GM18507 (cell line): ENCODE measurements around the gene CLPX.
"Not testable (repeated sequence)": the region's sequence is repeated elsewhere in the genome, so short reads cannot be mapped to it uniquely, and the experiment has no call there.

Experiments
- DNase-seq: peaks from one replicate; pipeline ENCODE4 v3.0.0; 2011; ENCODE audit warnings: low read depth; ENCODE audit not compliant: insufficient read length; ENCODE audit errors: extremely low spot score
- FAIRE-seq: peaks from 2 replicates; lab custom pipeline; 2011; peaks lifted over from hg19 to GRCh38; lab: Jason Lieb, UNC

CLPX gene

DNA sequence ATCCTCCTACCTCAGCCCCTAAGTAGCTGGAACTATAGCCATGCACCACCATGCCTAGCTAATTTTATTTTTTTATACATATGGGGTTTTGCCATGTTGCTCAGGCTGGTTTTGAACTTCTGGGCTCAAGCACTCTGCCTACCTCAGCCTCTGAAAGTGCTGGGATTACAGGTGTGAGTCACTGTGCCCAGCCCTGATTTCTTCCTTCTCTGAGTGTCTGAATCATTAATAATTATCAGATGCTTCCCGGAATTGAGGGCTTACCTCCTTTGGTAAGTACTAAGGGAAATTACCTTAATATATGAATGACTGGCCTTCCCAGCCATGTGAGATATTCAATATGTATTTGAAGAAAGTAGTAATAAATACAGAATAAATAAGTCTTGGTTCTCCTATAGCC lies 7.2 kb downstream of the CLPX start:
- FAIRE-seq (no peak), DNase-seq (no peak)

DNA sequence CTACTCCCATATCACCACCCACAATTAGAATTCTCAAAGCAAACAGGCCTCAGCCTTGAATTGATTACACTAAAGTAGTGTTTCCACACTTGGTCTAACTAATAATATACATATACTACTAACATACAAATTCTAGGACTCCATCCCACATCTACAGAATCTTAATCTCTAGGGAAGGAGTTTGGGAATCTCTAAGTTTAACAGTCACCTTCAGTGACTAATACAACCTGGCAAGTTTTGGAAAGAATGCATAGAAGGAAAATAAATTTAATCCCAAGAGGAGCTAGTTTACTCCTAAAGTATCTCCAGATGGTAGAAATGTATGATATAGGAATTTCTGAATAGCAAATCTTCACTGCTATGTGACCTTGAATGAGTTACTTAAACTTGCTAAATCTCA lies 9.1 kb downstream of the CLPX start:
- DNase-seq (no peak), FAIRE-seq (no peak)

DNA sequence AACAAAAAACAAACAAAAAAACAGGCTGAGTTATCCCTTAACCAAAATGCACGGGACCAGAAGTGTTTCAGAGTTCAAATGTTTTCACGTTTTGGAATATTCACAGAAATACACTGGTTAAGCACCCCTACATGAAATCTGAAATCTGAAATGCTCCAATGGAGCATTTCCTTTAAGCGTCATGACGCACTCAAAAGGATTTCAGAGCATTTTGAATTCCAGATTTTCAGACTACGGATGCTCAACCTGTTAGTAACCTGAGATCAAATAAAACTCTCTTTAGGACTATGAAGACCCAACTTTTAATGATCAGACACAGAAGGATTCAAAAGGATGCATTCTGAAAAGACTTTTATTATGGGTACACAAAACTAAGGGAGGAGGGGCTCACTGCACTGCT lies 9.6 kb downstream of the CLPX start:
- DNase-seq (no peak), FAIRE-seq (no peak)

GRCh38 chr15:65174509-65174908 lies 10.6 kb downstream of the CLPX start:
- FAIRE-seq (no peak), DNase-seq (no peak)

GRCh38 chr15:65172531-65172930 lies 12.6 kb downstream of the CLPX start:
- DNase-seq (no peak), FAIRE-seq (no peak)

GRCh38 chr15:65171428-65171827 lies 13.7 kb downstream of the CLPX start:
- DNase-seq (no peak), FAIRE-seq (no peak)

DNA sequence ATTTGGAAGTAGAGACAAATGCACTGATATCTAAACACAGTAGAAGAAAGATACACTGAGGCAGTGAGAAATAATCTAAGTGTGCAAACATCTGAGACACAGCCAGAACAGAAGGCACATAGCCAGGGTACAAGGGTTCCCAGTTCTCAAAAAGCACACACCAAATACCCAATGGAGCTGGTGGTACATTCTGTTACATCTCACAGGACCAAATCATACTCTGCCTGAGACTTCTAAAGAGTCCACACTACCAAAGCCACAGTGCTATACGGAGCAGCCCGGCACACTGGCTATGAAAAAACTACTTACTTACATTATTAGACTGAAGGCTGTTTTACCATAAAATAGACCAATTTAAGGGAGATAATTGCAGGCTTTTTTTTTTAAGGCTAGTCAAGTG lies 19.3 kb downstream of the CLPX start:
- no peak for FAIRE-seq
- no peak for DNase-seq

- FAIRE-seq = no peak
- DNase-seq = no peak
Measured at GRCh38 chr15:65164139-65164538, 21.0 kb downstream of the CLPX start.

GRCh38 chr15:65163041-65163440 lies 22.1 kb downstream of the CLPX start:
- DNase-seq (no peak), FAIRE-seq (no peak)

DNA sequence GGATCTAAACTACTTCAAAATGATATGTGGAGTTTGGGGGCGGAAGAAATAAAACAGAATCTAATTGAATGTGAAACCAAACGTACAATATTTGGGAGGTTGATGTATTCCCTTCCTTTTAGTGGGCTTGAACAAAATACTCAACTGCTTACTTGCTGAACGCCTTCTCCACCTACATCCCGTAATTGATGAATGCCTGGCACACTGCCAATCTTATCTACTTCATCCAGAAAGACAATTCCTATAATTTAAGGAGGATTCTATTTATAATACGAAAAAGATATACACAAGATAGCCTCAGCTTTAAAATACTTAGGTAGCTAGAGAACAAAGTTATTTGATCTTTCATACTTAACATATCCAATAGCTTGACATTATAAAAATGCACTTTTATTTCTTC lies 28.4 kb downstream of the CLPX start:
- no peak for FAIRE-seq
- DNase-seq = no peak

DNA sequence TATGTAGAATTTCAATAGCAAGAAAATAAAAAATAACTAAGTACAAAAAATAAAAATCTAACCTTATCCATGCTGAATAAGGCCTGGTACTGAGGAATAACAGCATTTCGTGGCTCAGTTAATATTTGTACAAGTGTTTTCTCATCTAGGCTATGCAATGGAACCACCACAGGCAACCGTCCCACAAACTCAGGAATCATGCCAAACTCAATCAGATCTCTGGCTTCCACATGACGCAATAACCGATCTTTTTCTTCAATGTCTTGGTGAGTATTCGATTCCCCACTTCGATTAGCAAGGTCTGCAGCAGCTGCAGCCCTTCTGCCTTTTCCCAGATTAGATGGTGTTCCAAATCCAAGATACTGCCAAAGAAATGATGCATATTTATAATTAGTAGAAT lies 30.4 kb downstream of the CLPX start:
- DNase-seq (no peak), FAIRE-seq (no peak)

DNA sequence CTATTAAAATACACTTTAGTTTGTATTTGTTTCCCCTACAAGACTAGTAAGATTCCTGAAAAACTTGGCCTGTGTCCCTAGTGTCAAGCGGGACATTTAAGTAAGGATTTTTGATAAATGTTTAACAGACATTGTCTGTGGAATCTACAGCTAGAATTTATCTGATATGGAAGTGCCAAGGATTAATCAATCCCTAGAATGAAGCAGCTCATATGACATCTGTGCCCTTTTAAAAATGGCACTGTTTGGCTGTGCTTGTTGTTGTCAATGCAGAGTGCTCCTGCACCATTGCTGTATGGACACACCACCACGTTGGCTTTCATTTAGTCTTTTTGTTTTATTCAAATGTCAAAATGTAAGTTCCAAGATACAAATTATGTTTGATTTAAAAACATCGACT lies 37.2 kb downstream of the CLPX start:
- DNase-seq (no peak), FAIRE-seq (no peak)

DNA sequence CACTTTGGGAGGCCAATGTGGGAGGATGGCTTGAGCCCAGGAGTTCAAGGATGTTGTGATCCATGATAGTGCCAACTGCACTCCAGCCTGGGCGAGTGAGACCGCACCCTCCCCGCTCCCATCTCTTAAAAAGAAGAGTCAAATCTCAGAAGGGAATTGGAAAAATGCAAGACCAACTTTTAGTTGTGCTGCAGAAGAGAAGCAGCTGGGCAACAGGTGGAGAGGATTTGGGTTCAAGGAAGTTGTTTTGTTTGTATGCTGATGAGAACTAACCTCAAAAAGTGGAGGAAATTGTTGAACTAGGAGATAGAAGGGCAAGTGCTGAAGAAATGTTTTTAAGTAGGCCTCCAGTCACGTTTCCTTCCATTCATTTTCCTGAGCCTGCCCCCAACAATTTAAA lies 38.7 kb downstream of the CLPX start:
- DNase-seq (no peak), FAIRE-seq (no peak)

DNA sequence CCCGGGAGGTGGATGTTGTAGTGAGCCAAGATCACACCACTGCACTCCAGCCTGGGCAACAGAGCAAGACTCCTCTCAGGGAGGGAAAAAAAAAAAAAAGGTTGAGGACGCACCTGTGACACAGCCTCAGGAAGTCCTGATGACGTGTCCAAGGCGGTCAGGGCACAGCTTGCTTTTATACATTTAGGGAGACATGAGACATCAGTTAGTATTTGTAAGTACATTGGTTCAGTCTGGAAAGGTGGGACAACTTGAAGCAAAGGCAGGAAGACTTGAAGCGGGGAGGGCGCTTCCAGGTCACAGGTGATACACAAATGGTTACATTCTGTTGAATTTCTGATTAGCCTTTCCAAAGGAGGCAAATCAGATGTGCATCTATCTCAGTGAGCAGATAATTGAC lies 46.5 kb downstream of the CLPX start:
- not testable (repeated sequence) for FAIRE-seq, DNase-seq

DNA sequence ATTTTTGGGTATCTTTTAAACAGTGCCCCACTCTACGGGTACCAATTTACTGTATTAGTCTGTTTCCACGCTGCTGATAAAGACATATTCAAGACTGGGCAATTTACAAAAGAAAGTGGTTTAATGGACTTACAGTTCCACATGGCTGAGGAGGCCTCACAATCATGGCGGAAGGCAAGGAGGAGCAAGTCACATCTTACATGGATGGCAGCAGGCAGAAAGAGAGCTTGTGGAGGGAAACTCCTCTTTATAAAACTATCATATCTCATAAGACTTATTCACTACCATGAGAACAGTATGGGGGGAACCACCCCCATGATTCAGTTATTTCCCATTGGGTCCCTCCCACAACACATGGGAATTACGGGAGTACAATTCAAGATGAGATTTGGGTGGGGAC lies 47.2 kb downstream of the CLPX start:
- not testable (repeated sequence) for FAIRE-seq, DNase-seq

- DNase-seq, FAIRE-seq: not testable (repeated sequence)
Measured at GRCh38 chr15:65137089-65137488, 48.1 kb downstream of the CLPX start.

GRCh38 chr15:65134538-65134937 lies 50.6 kb downstream of the CLPX start:
- DNase-seq (no peak), FAIRE-seq (no peak)

DNA sequence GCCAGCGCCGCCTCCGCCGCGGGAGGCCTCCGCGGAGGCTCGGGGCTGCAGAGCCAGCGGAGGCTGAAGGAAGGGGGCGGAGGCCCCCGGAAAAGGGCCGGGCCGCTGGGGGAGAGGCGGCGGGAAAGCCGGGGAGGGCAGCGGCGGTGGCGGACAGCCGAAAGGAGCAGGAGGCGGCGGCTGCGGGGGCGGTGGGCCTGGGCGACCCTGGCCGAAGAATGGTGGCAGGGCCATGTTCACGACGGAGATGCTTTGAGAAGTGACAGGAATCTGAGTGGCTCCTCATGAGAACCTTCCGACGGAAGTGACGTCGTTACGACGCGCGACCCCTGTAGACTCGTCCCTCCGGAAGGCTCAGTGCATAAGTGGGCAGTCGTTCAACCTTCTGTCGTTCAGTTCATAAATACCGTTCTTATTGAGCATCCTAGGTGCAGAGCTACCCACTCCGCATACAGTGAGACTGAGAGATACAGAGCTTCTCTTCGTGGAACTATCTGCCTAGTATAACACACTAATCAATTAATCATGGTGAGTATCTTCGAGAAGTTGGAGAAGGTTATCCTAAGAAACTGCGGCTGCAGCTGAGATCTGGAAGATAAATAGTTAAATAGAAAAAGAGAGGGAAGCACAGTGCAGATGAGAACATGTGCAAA lies 51.5 kb downstream of the CLPX start, which contains the start of gene PDCD7:
Gene PDCD7, minus strand, starts transcription at position 261 of the 653 bp plus-strand sequence. Its CDS starts 27 bp downstream, at position 234.
- DNase-seq = peak; percentile 89
- peak; percentile 96 for FAIRE-seq

GRCh38 chr15:65132878-65133547 lies 52.1 kb downstream of the CLPX start:
- DNase-seq (peak; percentile 39), FAIRE-seq (no peak)

GRCh38 chr15:65130941-65131340 lies 54.2 kb downstream of the CLPX start:
- FAIRE-seq (no peak), DNase-seq (no peak)

GRCh38 chr15:65115542-65115941 lies 69.6 kb downstream of the CLPX start:
- DNase-seq (no peak), FAIRE-seq (no peak)
